ENCODE results near the gene RRP12.

- no peak for TF ChIP-seq ATF1 (CRISPR knock-in tag; IDR thresholded peaks at IDR 0.05)
- TF ChIP-seq ATF1 (tag; IDR thresholded peaks at IDR 0.05): no peak
- no peak for TF ChIP-seq SIN3B (IDR thresholded peaks at IDR 0.05; ENCODE audit: low read depth)
- no peak for TF ChIP-seq ARID4B (CRISPR knock-in tag; IDR thresholded peaks at IDR 0.05)
- no peak for TF ChIP-seq BRF1 (IDR thresholded peaks at IDR 0.05; ENCODE audit: borderline replicate concordance, extremely low read depth, insufficient read length)
- TF ChIP-seq THRA (IDR thresholded peaks at IDR 0.05): no peak
- no peak for TF ChIP-seq ZFX (CRISPR knock-in tag; IDR thresholded peaks at IDR 0.05)
- TF ChIP-seq HIVEP1 (CRISPR knock-in tag; IDR thresholded peaks at IDR 0.05): no peak
These were observed 27.7 kb downstream of the RRP12 start for GRCh38 chr10:97373456-97373855.

Data from K562 (cell line).